Measurements from ENCODE around the gene AR. TPM values are rescaled to one million over a fixed set of nuclear protein-coding genes. Genes with fewer than 3 reads are reported as not detected.
"Not testable (repeated sequence)": the region's sequence is repeated elsewhere in the genome, so short reads cannot be mapped to it uniquely, and the experiment has no call there.

AR gene
- polyA plus RNA-seq, 1 donor, result 3.3 TPM

DNA sequence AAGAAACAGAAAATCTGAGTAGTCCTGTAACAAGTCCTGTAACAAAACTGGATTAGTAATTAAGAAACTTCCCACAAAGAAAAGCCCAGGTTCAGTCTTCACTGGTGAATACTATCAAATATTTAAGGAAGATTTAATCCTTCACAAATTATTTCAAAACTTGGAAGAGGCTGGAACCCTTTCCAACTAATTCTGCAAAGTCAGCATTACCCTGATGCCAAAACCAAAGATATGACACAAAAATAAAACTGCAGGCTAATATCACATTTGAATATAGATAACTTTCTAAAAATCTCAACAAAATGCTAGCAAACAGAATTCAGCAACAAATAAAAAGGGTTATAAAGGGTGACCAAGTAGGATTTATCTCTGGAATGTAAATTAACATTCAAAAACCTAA lies 80.5 kb downstream of the AR start:
- no peak for DNase-seq

DNA sequence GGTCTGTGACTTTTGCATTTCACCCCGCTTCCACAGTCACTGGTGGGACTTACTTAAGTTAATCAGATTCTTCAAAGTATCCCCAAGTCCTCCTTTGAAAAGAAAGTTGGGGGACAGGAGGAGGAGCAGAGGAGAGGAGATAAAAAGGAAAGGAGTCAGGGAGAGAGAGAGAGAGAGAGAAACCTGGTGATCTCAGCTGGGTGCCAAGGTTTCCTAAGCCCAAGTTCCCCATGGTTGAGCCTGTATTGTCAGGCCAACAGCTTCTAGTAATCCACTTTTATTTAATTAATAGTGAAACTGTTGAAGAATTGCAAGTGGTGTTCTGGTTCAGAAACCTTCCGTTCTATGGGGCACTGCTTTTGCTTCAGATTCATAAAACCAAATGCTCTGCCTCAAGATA lies 91.6 kb downstream of the AR start:
- no peak for DNase-seq

DNA sequence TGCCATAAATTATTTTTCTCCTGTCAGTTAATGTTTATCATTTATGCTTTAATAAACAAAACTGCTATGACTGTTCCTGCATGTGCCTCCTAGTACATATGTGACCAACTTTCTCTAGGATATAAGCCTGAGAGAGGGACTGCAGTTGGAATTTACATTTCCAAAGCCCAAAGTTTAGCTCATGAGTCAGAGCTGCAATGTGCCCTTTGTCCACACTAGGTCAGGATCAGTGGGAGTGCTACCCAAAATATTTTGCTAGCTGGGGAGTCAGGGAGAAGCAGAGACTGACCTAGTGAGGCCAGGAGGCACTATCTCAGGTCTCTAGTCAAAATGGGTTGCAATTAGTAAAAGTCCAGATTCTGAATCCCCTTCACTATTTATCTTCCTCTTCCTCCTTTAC lies 92.7 kb downstream of the AR start:
- DNase-seq, result no peak

DNA sequence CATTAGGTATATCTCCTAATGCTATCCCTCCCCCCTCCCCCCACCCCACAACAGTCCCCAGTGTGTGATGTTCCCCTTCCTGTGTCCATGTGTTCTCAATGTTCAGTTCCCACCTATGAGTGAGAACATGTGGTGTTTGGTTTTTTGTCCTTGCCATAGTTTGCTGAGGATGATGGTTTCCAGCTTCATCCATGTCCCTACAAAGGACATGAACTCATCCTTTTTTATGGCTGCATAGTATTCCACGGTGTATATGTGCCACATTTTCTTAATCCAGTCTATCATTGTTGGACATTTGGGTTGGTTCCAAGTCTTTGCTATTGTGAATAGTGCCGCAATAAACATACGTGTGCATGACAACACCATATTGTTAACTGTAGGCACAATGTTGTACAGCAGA lies 93.5 kb downstream of the AR start:
- DNase-seq, result not testable (repeated sequence)

DNA sequence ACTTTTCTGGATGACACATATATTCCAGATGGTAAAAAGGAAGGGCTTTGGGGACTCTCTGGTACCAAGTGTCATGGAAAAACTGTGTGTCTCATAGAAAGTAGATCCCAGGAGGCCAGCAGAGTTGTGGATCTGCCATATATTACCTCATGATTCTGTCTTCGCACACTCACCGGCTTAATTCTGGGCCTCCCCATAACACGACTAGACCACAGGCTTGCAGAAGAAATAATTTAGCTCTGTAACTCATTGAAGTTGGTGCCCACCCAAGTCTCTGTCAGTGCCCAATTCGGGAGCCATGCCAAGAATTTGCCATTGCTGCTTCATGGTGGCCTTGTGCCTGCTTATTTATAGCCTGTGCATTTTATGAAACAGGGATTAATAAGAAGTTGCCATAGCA lies 104.5 kb downstream of the AR start:
- DNase-seq, result no peak

DNA sequence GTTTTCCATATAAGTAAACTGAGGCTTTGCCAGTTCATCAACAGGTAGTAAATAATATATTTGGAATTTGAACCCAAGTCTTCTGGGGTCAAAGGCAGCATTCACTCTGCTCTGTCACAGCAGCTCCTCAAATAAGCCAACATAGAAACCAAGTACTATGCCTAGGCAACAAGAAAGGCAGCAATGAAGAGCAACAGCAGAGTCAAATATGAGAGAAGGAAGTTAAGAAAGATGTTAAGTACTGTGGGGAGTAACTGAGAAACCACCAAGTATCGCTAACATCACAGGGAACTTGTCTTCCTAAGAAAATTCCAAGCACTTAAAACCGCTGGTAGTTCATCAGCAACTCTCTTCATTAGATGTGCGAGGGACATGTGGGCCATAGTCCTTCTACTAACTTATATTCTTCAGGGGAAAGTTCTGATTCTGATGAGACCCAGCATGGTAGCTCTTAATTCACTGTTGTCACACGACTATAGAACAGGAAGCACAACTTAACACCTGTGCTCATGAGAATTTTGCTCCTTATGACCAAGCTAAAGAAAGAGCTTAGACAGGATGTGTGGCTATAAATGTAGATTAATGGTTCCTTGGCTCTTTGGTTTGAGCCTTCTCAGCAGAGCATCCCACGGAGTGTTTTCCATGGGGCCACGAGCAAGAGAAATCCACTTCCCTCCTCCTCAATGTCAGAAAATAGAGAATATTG lies 107.8 kb downstream of the AR start:
- DNase-seq, result no peak

DNA sequence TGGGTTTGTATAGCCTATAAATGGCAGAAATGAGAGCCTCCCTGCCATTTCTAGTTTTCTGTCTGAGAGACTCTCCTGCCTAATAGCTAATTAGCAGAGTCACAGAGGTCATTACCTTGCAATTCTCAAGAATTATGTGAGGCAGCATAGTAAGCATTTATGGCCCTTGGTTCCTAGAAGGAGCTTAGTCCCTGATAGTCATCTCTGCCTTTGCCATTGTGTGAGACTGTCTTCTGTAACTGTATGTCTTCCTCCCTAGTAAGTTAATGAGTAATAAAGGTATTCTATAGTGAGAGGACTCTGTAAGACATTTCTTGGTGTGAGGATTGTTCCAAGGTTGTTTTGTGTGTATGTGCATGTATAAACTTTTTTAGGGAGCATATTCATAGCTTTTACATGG lies 108.7 kb downstream of the AR start:
- no peak for DNase-seq

DNA sequence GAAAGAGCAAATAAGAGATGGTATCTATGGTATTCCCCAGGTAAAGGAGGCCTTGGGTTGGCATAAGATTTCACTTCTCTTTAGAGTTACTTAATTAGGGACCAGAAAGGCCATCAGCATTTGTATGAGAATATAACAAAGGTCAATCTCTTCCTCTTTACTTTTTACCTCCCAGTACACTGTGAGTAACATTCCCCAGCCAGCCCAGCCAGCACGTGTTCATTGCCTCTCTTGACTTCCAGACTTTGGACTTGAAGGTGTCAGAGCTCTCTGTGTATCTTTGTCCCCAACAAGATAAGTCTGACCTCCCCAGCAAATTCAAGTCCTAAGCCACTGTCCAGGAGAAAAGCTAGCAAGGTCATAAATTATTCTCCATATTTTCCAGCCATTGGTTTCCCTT lies 110.5 kb downstream of the AR start:
- no peak for DNase-seq

DNA sequence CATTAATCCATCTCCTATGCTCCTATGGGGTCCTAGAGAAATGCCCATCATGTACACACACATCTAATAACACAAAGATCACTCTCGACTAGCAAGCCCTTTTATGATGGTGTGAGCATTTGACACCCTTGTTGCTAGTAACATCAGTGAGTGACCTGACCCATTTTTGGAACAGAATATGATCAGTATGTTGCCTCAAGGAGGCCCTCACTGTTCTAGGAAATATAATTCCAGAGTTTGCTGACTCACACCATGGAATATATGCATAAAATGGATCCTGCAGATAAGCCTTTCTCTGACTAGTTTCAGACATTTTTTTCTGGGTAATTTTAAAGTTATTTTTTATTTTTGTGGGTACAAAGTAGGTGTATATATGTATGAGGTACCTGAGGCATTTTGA lies 121.8 kb downstream of the AR start:
- no peak for DNase-seq

DNA sequence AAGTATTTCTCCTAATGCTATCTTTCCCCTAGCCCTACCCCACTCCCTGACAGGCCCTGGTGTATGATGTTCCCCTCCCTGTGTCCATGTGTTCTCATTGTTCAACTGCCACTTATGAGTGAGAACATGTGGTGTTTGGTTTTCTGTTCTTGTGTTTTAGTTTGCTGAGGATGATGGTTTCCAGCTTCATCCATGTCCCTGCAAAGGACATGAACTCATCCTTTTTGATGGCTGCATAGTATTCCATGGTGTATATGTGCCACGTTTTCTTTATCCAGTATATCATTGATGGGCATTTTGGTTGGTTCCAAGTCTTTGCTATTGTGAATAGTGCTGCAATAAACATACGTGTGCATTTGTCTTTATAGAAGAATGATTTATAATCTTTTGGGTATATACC lies 126.9 kb downstream of the AR start:
- not testable (repeated sequence) for DNase-seq

DNA sequence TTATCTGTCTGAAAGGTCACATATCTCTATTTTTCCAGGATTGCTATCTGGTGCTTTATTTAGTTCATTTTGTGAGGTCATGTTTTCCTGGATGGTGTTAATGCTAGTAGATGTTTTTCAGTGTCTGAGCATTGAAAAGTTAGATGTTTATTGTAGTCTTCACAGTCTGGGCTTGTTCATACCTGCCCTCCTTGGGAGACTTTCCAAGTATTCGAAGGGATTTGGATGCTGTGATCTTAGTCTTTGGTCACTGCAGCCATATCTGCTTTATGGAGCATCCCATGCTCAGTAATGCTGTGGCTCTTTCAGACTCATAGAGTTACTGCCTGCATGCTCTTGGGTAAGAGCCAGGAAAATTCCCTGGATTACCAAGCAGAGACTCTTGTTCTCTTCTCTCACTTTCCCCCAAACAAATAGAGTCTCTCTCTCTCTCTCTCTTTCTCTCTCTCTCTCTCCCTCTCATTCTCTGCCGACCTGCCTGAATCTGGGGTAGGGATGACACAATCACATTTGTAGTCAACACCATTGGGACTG lies 130.0 kb downstream of the AR start:
- DNase-seq, result no peak

DNA sequence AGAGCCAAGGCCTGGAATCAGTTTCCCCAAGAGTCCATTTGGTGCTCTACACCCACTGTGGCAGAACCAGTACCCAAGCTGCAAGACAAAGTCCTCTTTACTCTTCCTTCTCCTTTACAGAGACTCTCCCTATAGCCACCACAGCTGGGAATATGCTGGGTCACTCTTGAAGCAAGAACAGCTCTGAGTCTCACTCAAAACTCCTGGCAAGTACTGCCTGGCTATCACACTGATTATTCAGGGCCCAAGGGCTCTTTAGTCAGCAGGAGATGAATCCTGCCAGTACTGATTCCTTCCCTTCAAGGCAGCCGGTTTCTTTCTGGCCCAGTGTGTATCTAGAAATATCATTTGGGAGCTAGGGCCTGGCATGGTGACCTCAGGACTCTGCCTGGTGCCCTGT lies 130.9 kb downstream of the AR start:
- DNase-seq, result no peak

DNA sequence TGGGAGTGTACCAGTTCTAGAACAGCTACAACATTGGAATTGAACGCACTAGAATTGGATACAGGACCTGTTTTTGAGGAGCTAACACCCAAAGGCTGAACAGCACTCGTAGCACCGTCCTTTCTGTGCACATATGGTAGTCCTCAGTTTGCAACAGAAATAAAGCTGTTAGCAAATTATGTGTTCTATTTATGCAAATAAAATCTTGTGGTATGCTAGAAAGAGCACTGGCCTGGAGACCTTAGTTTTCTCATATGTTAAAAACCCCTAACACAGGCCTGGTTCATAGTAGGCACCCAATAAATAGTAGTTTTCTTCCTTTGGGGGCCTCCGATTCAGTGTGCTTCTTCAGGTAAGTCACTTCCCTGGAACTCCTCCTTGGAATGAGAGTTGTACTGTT lies 140.3 kb downstream of the AR start:
- DNase-seq, result no peak

DNA sequence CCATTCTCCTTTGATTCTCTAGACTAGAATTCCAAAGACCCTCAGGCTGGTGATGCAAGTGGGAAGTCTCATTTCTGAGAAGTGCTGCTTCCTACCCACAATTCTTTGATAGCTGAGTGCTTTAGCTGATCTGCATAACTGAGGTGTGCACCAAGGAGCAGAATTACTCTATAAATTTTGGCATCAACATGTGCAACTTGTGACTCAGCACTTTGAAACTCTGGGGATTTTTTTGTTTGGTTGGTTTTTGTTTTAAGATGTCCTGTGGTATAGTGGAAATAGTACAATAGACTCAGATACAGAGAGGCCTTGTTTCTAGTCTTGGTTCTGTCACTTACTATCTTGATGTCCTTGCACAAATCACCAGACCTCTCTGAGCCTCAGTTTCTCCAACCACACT lies 148.4 kb downstream of the AR start:
- no peak for DNase-seq

DNA sequence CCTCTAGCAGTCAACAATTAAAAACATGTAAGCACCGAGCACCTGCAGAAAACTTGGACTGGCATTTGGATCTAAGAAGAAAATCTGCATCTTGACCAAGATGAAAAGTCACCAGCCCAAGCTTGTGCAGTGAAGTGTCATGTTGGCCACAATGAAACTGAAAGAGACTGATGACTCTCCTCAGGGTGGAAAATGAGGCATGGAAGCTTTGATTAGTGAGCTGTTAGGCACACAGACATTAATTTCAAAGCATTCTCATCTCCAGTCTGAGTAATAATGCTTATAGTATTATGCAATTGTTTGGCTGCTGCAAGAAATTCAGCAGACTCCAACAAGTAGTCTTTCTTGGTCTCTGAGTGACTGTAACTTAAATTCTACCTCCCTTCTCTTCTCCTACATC lies 150.1 kb downstream of the AR start:
- no peak for DNase-seq

DNA sequence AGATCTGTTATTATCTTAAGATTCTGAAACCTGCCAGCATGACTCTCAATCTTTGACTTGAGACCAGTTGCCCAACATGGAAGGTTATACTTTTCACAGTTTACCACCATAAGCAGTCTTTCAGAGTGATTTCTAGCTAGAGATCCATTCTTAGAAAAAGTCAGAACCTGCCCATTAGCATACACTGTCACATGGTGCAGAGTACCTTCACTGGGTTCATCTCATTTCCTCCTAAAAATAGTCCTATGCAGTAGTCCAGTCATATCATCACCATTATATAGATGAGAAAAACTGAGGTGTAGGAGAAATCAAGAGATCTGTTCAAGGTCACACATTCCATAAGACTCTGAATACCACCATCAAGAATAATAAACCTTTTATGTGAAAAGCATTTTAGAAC lies 153.6 kb downstream of the AR start:
- no peak for DNase-seq

DNA sequence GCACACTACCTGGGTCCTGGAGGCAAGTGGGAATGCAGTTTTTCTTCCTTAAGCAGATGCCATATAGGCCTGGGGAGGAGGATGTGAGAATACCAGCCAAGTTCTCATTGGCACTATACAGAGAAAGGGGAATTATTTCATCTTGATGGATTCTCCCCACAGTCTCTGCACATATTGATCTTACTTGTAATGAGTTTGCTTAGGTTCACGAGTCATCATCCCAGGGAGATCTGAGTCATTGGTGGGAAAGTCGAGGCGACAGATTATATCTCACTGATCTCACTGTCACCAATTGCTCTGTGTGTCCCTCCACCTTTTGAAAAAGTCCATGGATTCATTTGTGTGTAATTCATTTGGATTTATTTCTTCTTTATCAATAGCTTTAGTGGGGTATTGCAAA lies 156.8 kb downstream of the AR start:
- DNase-seq, result no peak

DNA sequence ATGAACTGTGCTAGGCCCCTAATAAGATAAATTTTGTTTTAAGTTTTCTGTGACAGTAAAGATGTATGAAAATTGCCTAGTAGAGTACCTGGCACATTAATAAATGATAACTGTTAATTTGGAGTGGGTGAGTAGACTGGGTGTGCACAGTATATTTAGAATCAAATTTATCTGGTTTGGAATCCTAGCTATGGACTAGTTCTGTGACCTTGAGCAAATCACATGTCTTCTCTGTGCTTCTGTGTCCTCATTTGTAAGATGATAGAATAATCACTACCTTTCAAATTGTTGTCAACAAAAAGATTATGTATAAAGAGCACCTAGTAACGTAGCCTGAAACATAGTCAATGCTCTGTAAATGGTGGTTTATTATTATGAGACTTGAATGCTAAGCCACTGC lies 170.2 kb downstream of the AR start:
- no peak for DNase-seq

DNA sequence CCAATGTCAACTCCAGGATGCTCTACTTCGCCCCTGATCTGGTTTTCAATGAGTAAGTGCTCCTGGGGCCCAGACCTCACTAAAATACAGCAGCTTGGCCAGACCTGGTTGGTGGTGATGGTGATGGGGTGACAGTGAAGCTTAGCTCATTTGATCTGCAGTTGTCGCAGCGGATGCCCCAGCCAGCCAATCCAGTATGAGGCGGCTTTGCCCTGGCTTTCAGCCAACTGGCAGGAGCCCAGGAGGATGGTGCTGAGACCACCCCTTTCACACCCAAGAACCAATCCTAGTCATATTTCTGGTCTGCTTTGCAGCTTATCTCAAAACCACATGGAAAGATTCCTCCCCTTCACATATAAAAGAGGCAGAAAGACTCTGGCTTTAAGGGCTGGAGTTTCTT lies 173.8 kb downstream of the AR start:
- no peak for DNase-seq

DNA sequence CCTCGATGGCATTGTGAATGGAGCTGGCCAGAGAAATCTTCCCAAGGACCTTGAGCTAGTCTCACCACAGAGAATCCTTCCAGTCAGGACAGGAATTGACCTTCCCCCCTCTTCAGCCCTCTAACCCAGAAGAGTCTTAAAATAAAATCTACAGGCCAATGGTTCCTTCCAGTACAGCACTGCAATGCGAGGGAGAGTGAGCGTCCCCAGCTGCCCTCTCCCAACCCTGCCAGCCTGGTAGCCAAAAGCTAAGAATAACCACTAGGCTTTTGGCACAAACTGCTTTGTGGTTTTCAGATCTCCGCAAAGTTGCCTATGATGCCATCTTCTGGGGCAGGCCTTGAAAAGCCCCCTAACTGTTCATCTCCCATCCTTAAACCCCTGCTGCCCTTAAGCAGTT lies 175.1 kb downstream of the AR start:
- no peak for DNase-seq

DNA sequence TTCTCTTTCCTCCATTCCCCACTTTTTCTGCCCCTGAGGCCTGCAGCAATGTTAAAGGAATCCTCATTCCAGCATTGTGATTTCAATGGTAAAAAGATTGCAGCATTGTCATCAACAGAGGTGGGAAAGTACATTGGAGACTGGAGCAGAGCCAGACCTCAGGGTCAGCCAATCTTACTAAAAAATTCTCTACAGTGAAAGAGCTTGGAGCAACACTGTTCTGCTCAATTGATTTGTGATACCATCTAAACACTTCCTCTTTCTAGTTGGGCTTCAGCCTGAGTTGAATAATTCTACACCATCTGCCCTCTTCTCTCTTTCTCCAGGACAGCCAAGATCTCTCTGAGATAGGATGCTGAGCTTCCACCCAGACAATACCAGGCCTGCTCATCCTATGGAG lies 176.5 kb downstream of the AR start:
- DNase-seq, result no peak

DNA sequence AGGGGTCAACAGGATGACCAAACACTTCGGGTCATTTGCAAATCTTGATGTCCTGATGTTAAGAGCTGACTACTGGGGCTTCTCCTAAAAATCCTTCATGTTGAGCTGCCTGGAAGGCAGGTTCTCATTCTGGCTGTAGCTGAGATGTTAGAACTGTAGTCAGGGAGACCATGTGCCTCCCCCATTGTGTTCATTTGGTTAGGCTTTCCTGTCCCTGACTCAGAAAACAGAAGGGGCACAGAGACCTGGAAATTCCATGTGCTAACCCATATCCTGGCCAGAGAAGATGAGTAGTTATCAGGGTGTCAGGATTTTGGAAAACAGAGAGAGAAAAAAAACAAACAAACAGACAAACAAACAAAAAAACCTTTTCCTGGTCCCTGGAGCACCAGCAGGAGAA lies 177.5 kb downstream of the AR start:
- DNase-seq, result no peak

DNA sequence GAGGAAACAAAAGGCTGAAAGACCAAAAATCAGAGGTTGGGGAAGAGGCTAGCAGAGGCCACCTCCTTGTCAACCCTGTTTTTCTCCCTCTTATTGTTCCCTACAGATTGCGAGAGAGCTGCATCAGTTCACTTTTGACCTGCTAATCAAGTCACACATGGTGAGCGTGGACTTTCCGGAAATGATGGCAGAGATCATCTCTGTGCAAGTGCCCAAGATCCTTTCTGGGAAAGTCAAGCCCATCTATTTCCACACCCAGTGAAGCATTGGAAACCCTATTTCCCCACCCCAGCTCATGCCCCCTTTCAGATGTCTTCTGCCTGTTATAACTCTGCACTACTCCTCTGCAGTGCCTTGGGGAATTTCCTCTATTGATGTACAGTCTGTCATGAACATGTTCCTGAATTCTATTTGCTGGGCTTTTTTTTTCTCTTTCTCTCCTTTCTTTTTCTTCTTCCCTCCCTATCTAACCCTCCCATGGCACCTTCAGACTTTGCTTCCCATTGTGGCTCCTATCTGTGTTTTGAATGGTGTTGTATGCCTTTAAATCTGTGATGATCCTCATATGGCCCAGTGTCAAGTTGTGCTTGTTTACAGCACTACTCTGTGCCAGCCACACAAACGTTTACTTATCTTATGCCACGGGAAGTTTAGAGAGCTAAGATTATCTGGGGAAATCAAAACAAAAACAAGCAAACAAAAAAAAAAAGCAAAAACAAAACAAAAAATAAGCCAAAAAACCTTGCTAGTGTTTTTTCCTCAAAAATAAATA lies 179.9 kb downstream of the AR start:
- no peak for DNase-seq
